Breast epithelium (tissue), 3 donors: Measurements from ENCODE around the gene SH3D19.

Experiments used
- CTCF ChIP-seq, 3 donors: fragments of 450-650 bp; IDR thresholded peaks; one replicate each; pipeline ENCODE4 v1.5.1; 2016 to 2017; ENCODE audit warnings: antibody characterized with exemption in 3 of 3, mild to moderate bottlenecking in 3 of 3, moderate library complexity in 3 of 3
- POLR2A ChIP-seq: fragments of 450-650 bp; IDR thresholded peaks from one replicate; pipeline ENCODE4 v1.6.1; 2016; ENCODE audit warnings: antibody characterized with exemption, mild to moderate bottlenecking, moderate library complexity

GRCh38 chr4:151266497-151266896, 58.9 kb downstream of the SH3D19 start:
- TF ChIP-seq CTCF (IDR thresholded peaks at IDR 0.05): no peak
- no peak for TF ChIP-seq POLR2A
